GM21737 (cell line): ENCODE results near the gene PI16.

Experiments used
- ATAC-seq: cut with Tn5 transposase; IDR thresholded peaks from one replicate; pipeline ENCODE4 v1.9.1; 2021; ENCODE audit warnings: mild to moderate bottlenecking, moderate library complexity; ENCODE audit not compliant: unreplicated experiment

The PI16 gene

GRCh38 chr6:36997811-36998722, 43.5 kb downstream of the PI16 start:
- ATAC-seq: no peak

- ATAC-seq: no peak
Observed at GRCh38 chr6:36998723-36999038, 44.1 kb downstream of the PI16 start.

DNA sequence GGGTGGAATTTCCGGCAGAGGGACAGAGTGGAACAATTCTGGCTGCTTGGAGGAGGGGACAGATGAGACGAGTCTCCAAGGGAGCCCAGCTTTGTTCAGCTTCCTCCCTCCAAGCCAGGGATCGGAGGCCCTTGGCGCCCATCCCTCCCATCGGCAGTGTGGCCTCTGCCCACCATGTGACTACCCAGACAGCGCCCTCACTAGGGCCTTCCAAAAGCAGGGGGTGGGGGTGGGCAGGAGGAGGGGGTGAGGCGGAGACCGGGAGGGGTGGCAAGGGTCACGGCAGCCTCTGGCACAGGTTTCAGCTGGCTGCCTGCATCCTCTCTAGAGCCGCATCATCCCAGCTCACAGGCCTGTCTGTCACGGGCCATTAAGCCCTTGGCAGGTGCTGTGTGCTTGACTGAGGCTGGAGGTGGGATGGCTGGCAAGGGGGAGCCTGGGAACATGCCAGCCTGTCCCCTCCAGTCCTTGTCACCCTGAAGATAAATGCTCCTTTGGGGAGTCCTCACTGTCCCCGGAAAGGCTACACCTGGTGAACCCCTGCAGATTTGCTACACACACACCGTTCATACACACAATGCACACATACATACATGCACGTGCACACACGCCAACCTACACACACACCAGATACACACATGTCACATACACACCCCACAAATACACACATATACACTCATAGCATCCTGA, 44.7 kb downstream of the PI16 start:
- no peak for ATAC-seq

DNA sequence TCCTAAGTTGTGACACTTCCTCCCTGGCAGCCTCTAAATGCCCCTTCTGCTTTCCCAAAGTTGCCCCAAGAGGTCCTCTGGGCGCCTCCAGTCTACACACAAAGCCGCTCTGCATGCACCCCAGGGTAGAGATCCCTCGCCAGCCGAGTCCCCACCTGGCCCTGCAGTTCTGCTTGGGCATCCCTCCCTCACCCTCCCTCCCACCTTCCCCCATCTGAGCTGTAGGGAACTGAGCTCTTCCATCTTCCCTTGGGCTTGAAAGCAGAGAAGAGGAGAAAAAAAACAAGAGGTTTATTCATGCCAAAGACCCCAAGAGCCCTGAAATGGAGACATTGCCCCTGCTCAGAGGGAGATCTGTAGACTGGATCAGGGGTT, 45.2 kb downstream of the PI16 start:
- ATAC-seq: no peak

DNA sequence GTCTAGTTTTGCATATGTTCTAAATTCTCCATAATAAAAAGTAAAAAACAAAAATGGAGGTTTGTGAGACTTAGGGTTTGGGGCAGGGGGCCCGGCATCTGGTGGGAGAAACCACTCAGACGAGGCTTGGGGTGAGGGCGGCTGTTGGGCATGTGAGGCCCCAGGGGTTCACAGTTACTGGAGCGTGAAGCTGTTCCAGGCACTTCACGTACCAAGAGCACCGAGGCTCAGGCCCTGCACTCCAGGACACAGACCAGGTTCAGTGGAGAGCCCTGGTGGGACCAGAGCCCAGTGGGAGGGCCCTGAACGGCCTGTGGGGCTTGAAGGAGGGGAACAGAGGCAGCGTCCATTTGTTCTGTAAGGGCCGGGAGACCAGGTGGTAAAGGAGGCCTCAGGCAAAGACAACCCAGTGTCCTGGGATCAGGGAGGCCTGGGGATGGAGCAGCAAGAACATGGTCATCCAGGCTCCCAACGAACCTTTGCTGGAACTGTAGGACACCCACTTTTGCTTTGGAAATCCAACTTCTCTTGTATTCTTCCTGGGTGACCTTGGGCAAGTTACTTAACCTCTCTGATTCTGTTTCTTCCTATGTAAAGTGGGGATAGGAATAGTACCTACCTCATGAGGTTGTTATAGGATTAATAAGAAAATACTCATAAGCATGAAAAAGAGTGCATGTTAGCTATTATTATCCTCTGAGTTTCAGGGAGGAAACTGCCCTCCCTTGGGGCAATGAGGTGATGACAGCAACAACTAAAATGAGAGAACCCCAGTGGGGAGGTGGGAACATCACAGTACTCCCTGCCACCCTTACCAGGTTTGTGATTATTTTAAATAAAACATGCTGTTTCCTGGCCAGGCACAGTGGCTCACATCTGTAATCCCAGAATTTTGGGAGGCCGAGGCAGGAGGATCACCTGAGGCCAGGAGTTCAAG, 49.8 kb downstream of the PI16 start:
- ATAC-seq: no peak

- peak; percentile 67 for ATAC-seq
Observed at GRCh38 chr6:37005061-37005810, 50.7 kb downstream of the PI16 start, which contains the start of gene FGD2. Gene FGD2 (plus strand): TSS chr6:37005655. CDS start chr6:37005818, 163 bp downstream.

DNA sequence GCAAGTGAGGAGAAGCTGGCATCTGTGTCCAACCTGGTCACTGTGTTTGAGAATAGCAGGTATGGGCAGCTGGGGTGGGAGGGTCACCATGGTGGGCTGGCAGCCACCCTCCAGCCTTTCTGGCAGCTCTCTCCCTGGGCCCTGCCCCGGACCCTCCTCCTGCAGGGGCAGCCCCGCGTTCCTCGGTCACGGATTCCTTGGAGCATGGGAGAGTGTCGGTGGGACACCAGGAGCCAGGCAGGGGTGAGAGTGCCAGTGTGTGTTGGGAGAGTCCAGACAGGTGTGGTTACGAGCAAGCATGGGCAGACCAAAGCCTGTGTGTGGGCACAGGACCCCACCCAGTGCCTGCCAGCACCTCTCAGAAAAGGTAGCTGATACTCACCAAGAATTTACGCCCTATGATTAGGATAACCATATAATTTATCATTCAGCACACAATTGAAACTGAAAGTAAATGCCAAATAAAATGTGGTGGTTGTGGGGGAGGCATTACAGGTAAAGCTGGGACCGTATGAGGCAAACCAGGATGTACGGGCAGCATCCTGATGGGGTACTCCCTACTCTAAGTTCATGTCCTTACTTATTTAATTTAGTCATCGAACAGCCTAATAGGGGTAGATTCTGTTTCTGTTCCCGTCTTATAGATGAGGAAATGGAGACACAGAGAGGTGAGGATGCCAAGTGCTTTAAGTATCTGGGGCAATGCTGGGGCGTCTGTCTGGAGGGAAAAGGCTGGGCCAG, 51.5 kb downstream of the PI16 start:
- ATAC-seq: peak; percentile 0

GRCh38 chr6:37006793-37007339, 52.3 kb downstream of the PI16 start:
- no peak for ATAC-seq

- ATAC-seq: no peak
Observed at GRCh38 chr6:37007340-37008043, 53.0 kb downstream of the PI16 start.

DNA sequence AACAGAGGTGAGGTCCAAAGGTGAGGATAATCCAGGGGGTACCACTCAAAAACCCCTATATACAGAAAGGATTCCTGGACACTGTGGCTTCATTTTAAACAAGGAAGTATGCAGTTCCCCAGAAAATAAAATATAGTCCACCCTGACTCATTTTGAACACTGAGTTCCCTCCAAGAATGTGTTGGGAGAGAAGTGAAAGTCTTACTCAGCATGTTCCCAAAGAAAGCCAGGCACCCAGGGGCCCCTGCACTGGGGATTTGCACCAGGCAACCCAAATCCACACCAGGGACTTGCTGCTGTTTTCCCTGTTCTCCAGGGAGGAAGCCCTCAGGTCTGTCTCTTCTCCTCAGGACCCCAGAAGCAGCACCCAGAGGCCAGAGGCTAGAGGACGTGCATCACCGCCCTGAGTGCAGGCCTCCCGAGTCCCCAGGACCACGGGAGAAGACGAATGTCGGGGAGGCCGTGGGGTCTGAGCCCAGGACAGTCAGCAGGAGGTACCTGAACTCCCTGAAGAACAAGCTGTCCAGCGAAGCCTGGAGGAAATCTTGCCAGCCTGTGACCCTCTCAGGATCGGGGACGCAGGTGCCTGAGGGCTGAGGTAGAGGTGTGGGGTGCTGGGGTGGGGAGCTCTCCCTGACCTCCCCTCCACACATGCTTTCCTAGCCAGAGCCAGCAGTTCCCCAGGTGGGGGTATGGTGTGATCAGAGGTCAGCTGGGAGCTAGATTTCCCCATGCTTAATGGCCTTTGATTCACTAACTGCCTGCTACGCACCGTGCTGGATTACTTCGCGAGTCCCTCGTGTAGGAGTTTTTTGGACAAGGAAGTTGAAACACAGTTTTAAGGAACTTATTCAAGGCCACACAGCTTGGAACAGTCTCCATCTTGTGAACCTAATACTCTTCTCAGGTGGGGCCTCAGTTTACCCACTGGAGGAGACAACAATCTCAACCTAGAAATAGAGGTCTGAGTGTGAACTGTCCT, 54.2 kb downstream of the PI16 start:
- ATAC-seq: no peak

DNA sequence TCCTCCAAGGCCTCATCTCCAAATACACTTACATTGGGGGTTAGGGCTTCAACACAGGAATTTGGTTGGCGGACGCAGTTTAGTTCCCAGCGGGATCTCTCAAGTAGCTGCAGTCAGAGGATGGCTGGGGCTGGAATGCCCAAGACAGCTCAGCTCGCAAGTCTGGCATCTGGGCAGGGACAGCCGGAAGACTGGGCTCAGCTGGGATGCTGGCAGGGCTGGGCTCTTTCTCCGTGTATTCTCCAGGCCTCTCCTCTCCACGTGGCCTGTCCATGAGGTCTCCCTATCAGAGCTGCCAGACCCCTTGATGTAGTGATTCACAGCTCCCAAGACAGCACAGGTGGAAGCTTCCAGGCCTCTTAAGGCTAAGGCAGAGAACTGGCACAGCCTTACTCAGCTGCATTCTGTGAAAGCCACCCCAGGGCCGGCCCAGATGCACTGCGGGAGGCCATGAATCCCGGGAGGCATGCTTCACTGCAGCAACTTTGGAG, 55.9 kb downstream of the PI16 start:
- ATAC-seq: no peak

DNA sequence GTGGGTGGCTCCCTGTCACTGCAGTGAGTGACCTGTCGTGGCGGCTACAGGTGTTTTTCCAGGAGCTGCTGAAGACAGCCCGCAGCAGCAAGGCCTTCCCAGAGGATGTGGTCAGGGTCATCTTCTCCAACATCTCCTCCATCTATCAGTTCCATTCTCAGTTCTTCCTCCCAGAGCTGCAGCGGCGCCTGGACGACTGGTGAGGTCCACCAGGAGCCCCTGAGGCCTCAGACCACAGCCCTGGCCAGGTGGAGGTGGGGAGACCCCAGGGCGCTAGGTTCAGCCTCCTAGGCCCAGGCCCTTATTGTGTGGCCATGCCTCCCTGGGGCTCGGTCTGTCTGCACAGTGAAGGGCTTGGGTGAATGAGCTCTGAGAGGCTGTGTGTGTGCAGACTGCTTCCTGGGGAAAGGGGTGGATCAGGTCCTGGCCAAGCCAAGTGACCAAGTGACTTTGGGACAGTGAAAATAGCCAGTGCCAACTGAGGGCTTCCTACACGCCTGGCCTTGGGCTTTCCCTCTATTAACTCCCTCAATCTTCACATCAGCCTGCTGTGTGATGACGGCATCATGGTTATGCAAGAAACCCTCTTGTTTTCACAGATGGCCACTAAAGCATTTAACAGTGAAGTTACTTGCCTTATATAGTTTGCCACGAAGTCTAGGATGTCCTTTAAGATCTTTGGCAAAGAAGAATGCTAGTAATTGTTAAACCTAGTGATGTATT, 57.3 kb downstream of the PI16 start:
- no peak for ATAC-seq

- ATAC-seq: no peak
Observed at GRCh38 chr6:37013516-37014491, 59.3 kb downstream of the PI16 start.
